ENCODE results near the gene PITPNM3. TPM values are rescaled to one million over a fixed set of nuclear protein-coding genes. Genes with fewer than 3 reads are reported as not detected.

PITPNM3 gene
- total and polyA plus RNA-seq, 2 experiments from 2014 or later: 1.0 to 1.5 TPM

DNA sequence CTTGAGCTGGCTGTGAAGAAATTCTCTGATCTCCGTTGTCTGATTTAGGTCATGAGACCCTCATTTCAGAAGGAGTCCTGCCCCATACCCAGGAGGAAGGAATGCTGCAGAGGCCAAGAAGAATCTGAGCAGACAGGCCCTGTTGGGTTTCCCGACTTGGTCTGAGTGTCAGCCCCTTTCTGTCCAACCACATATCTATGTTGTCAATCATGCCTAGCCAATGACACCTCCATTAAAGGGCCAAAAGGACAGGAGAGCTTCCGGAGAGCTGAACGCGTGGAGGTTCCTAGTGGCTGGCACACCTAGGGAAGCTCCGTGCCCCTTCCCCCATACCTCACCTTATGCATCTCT is 74.3 kb downstream of the PITPNM3 start:
- H3F3A ChIP-seq (replicated peaks; ENCODE audit: low read depth): no peaks in the 10 kb centered on the region
- ATAC-seq (no peak), DNase-seq (ENCODE audit: low spot score) (no peak)
- Mint-ChIP-seq H3K9me3 (no peaks in the 10 kb centered on the region), H3K27ac (no peak overlapping the region), H3K36me3 (ENCODE audit: low read depth) (no peaks in the 10 kb centered on the region), H3K4me3 (no peak overlapping the region), H3K27me3 (ENCODE audit: insufficient read depth, low read depth, poor library complexity) (peaks cover 19% of the 10 kb centered on the region), H3K4me1 (peaks cover 25% of the 10 kb centered on the region)
- TF ChIP-seq CREB1 (CRISPR knock-in tag; IDR thresholded peaks at IDR 0.05; ENCODE audit: low read depth) (no peak), ZNF114 (CRISPR knock-in tag; IDR thresholded peaks at IDR 0.05) (no peak), POLR2AphosphoS5 (IDR thresholded peaks at IDR 0.05; ENCODE audit: low read depth) (no peak), ZNF331 (CRISPR knock-in tag; IDR thresholded peaks at IDR 0.05; ENCODE audit: low read depth) (no peak), NANOG (IDR thresholded peaks at IDR 0.05; ENCODE audit: borderline replicate concordance) (no peak), EZH2phosphoT487 (IDR thresholded peaks at IDR 0.05; ENCODE audit: unreplicated experiment) (no peak), JUNB (IDR thresholded peaks at IDR 0.05; ENCODE audit: unreplicated experiment) (no peak), EZH2 (IDR thresholded peaks at IDR 0.05; ENCODE audit: low read depth, unreplicated experiment) (no peak)
- TF ChIP-seq, protein P1, sequence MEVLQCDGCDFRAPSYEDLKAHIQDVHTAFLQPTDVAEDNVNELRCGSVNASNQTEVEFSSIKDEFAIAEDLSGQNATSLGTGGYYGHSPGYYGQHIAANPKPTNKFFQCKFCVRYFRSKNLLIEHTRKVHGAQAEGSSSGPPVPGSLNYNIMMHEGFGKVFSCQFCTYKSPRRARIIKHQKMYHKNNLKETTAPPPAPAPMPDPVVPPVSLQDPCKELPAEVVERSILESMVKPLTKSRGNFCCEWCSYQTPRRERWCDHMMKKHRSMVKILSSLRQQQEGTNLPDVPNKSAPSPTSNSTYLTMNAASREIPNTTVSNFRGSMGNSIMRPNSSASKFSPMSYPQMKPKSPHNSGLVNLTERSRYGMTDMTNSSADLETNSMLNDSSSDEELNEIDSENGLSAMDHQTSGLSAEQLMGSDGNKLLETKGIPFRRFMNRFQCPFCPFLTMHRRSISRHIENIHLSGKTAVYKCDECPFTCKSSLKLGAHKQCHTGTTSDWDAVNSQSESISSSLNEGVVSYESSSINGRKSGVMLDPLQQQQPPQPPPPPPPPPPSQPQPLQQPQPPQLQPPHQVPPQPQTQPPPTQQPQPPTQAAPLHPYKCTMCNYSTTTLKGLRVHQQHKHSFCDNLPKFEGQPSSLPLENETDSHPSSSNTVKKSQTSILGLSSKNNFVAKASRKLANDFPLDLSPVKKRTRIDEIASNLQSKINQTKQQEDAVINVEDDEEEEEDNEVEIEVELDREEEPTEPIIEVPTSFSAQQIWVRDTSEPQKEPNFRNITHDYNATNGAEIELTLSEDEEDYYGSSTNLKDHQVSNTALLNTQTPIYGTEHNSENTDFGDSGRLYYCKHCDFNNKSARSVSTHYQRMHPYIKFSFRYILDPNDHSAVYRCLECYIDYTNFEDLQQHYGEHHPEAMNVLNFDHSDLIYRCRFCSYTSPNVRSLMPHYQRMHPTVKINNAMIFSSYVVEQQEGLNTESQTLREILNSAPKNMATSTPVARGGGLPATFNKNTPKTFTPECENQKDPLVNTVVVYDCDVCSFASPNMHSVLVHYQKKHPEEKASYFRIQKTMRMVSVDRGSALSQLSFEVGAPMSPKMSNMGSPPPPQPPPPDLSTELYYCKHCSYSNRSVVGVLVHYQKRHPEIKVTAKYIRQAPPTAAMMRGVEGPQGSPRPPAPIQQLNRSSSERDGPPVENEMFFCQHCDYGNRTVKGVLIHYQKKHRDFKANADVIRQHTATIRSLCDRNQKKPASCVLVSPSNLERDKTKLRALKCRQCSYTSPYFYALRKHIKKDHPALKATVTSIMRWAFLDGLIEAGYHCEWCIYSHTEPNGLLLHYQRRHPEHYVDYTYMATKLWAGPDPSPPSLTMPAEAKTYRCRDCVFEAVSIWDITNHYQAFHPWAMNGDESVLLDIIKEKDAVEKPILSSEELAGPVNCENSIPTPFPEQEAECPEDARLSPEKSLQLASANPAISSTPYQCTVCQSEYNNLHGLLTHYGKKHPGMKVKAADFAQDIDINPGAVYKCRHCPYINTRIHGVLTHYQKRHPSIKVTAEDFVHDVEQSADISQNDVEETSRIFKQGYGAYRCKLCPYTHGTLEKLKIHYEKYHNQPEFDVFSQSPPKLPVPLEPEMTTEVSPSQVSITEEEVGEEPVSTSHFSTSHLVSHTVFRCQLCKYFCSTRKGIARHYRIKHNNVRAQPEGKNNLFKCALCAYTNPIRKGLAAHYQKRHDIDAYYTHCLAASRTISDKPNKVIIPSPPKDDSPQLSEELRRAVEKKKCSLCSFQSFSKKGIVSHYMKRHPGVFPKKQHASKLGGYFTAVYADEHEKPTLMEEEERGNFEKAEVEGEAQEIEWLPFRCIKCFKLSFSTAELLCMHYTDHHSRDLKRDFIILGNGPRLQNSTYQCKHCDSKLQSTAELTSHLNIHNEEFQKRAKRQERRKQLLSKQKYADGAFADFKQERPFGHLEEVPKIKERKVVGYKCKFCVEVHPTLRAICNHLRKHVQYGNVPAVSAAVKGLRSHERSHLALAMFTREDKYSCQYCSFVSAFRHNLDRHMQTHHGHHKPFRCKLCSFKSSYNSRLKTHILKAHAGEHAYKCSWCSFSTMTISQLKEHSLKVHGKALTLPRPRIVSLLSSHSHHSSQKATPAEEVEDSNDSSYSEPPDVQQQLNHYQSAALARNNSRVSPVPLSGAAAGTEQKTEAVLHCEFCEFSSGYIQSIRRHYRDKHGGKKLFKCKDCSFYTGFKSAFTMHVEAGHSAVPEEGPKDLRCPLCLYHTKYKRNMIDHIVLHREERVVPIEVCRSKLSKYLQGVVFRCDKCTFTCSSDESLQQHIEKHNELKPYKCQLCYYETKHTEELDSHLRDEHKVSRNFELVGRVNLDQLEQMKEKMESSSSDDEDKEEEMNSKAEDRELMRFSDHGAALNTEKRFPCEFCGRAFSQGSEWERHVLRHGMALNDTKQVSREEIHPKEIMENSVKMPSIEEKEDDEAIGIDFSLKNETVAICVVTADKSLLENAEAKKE (CRISPR knock-in tag; IDR thresholded peaks at IDR 0.05): no peak
- H3K4me1 ChIP-seq (ENCODE audit: insufficient read depth): peaks cover 15% of the 10 kb centered on the region
- H3K4me3 ChIP-seq: no peak overlapping the region
- no peak overlapping the region for H3K4me2 ChIP-seq
- H2AFZ ChIP-seq: no peak overlapping the region
- H3K79me2 ChIP-seq (replicated peaks; ENCODE audit: insufficient read depth): no peaks in the 10 kb centered on the region
- no peaks in the 10 kb centered on the region for H3K9me2 ChIP-seq (ENCODE audit: insufficient read depth)
- H3K36me3 ChIP-seq (ENCODE audit: insufficient read depth): no peaks in the 10 kb centered on the region
- H4K20me1 ChIP-seq (replicated peaks; ENCODE audit: insufficient read depth): no peaks in the 10 kb centered on the region
- no peaks in the 10 kb centered on the region for H3K27me3 ChIP-seq (ENCODE audit: insufficient read depth)
- H3K27ac ChIP-seq (ENCODE audit: low read depth): no peak overlapping the region
